Fibroblast of pulmonary artery (primary cell): ENCODE measurements around the gene ADAMTS3.
"Not testable (repeated sequence)": the region's sequence is repeated elsewhere in the genome, so short reads cannot be mapped to it uniquely, and the experiment has no call there.

Source experiments
- DNase-seq: peaks from one replicate; pipeline ENCODE4 v3.0.0-alpha.2; 2010; ENCODE audit warnings: low read depth
- H3K4me3 ChIP-seq: replicated peaks from 2 replicates; pipeline ENCODE4 v1.5.1; 2011; ENCODE audit warnings: low read depth, mild to moderate bottlenecking, control low read depth, low read length, moderate library complexity
- CTCF ChIP-seq: IDR thresholded peaks from 2 replicates; pipeline ENCODE4 v1.5.1; 2011; ENCODE audit warnings: mild to moderate bottlenecking, control low read depth, low read length, inconsistent platforms; ENCODE audit errors: missing control alignments

Gene ADAMTS3

GRCh38 chr4:72427057-72427456 lies 142.0 kb downstream of the ADAMTS3 start:
- TF ChIP-seq CTCF = no peak
- no peak overlapping the region for H3K4me3 ChIP-seq
- no peak for DNase-seq

- H3K4me3 ChIP-seq, DNase-seq: not testable (repeated sequence)
These were observed 143.1 kb downstream of the ADAMTS3 start for GRCh38 chr4:72425908-72426307.

- H3K4me3 ChIP-seq = no peak overlapping the region
- no peak for TF ChIP-seq CTCF
- no peak for DNase-seq
These were observed 145.0 kb downstream of the ADAMTS3 start for GRCh38 chr4:72424006-72424405.

- no peak for DNase-seq
- TF ChIP-seq CTCF = no peak
- H3K4me3 ChIP-seq = no peak overlapping the region
These were observed 146.6 kb downstream of the ADAMTS3 start for GRCh38 chr4:72422416-72422815.

GRCh38 chr4:72418458-72418857 lies 150.6 kb downstream of the ADAMTS3 start:
- no peak overlapping the region for H3K4me3 ChIP-seq
- TF ChIP-seq CTCF = no peak
- DNase-seq = peak; percentile 88

- DNase-seq = peak; percentile 2
- TF ChIP-seq CTCF = no peak
- no peak overlapping the region for H3K4me3 ChIP-seq
These were observed 158.9 kb downstream of the ADAMTS3 start for GRCh38 chr4:72410158-72410557.

- no peak overlapping the region for H3K4me3 ChIP-seq
- no peak for DNase-seq
- no peak for TF ChIP-seq CTCF
These were observed 160.5 kb downstream of the ADAMTS3 start for GRCh38 chr4:72408568-72408967.

- no peak for DNase-seq
- no peak for TF ChIP-seq CTCF
- no peak overlapping the region for H3K4me3 ChIP-seq
These were observed 163.6 kb downstream of the ADAMTS3 start for GRCh38 chr4:72405417-72405816.
